NK-92 treated with Interleukin-12 subunit alpha and Interleukin-12 subunit beta, amount 100 ng/mL, for 24 hours (cell line): ENCODE data around the gene FAAP20.

Experiments
- DNase-seq: peaks from one replicate; lab custom pipeline; 2025; lab: John Stamatoyannopoulos, UW

FAAP20 gene

GRCh38 chr1:2229911-2230731 is 35.5 kb upstream of the FAAP20 start:
- DNase-seq = no peak

GRCh38 chr1:2229037-2229864 is 34.7 kb upstream of the FAAP20 start:
- no peak for DNase-seq

GRCh38 chr1:2228694-2229036 is 34.1 kb upstream of the FAAP20 start:
- DNase-seq = no peak

- no peak for DNase-seq
Observed at GRCh38 chr1:2228157-2228594, 33.6 kb upstream of the FAAP20 start, which contains the start of gene SKI. TSS of gene SKI (plus strand) at chr1:2228319. CDS start at chr1:2228767, 448 bp downstream.

GRCh38 chr1:2227346-2228156 is 33.0 kb upstream of the FAAP20 start:
- DNase-seq = peak; percentile 90

- DNase-seq = no peak
Observed at GRCh38 chr1:2226525-2227345, 32.2 kb upstream of the FAAP20 start.

GRCh38 chr1:2224631-2225428 is 30.3 kb upstream of the FAAP20 start:
- no peak for DNase-seq

GRCh38 chr1:2224170-2224584 is 29.6 kb upstream of the FAAP20 start:
- DNase-seq = no peak

- no peak for DNase-seq
Observed at GRCh38 chr1:2221271-2221670, 26.7 kb upstream of the FAAP20 start.

- DNase-seq = no peak
Observed at GRCh38 chr1:2216767-2217058, 22.1 kb upstream of the FAAP20 start.

GRCh38 chr1:2215909-2216766 is 21.6 kb upstream of the FAAP20 start:
- DNase-seq = no peak

- no peak for DNase-seq
Observed at GRCh38 chr1:2215329-2215728, 20.8 kb upstream of the FAAP20 start.

GRCh38 chr1:2214541-2215241 is 20.1 kb upstream of the FAAP20 start:
- DNase-seq = no peak

GRCh38 chr1:2213576-2214505 is 19.3 kb upstream of the FAAP20 start:
- DNase-seq = no peak

- DNase-seq = no peak
Observed at GRCh38 chr1:2212532-2213491, 18.2 kb upstream of the FAAP20 start.

- DNase-seq = no peak
Observed at GRCh38 chr1:2212274-2212531, 17.6 kb upstream of the FAAP20 start.

GRCh38 chr1:2210786-2211185 is 16.2 kb upstream of the FAAP20 start:
- no peak for DNase-seq
